HepG2 (cell line): ENCODE results near the gene RABEP1. TPM values are rescaled to one million over a fixed set of nuclear protein-coding genes. Genes with fewer than 3 reads are reported as not detected.

Experiments
- ATAC-seq: fragments of 200-7000 bp; cut with Tn5 transposase; 3 replicates; pipeline ENCODE4 v1.9.1; 2020; ENCODE audit warnings: mild to moderate bottlenecking, moderate library complexity
- BruUV-seq: library from RNA; stranded (reverse); fragments of 400-500 nt; replicated peaks from 2 replicates; lab custom pipeline; 2021; lab: Mats Ljungman, UMichigan
- CTCF ChIA-PET: fragments of 300-600 bp; formaldehyde crosslinking; extraction: SDS; loops from one replicate; lab custom pipeline; 2021; ENCODE audit warnings: low total read pairs, inconsistent platforms, low intra/inter-chr PET ratio; lab: Yijun Ruan, JAX
- POLR2A ChIA-PET: fragments of 350-600 bp; sonication (Branson Sonifier 250); formaldehyde crosslinking; loops from one replicate; lab custom pipeline; 2020; ENCODE audit warnings: antibody characterized with exemption, inconsistent platforms; lab: Yijun Ruan, JAX
- DNase-seq: peaks from one replicate; pipeline ENCODE4 v3.0.0-alpha.2; 2015; ENCODE audit warnings: low spot score
- FAIRE-seq: peaks from 3 replicates; lab custom pipeline; 2011; peaks lifted over from hg19 to GRCh38; lab: Jason Lieb, UNC
- H2AFZ ChIP-seq: one replicate; pipeline ENCODE4 v1.6.1; 2011; ENCODE audit warnings: low read length, inconsistent platforms
- H3K27ac ChIP-seq: fragments of 300-600 bp; 3 replicates; pipeline ENCODE4 v1.8.0; 2011; ENCODE audit warnings: mixed run types, mild to moderate bottlenecking, mixed read lengths, low read length, inconsistent platforms; ENCODE audit not compliant: insufficient read depth; ENCODE audit errors: extremely low read length
- H3K27me3 ChIP-seq, 2 experiments: fragments of 200-600 bp in 1 of 2; 2 replicates in 1 of 2; 3 replicates in 1 of 2; pipeline versions ENCODE4 v1.6.0 to v1.8.0; 2011; ENCODE audit warnings: low read length in 2 of 2, mild to moderate bottlenecking in 2 of 2, moderate library complexity in 2 of 2, inconsistent platforms in 1 of 2; ENCODE audit not compliant: insufficient read depth in 2 of 2, control insufficient read depth in 1 of 2
- H3K36me3 ChIP-seq, 2 experiments: fragments of 200-600 bp in 1 of 2; replicated peaks in 1 of 2; 2 replicates in 1 of 2; 3 replicates in 1 of 2; pipeline versions ENCODE4 v1.5.1 to v1.8.0; 2011; ENCODE audit warnings: low read length in 2 of 2, inconsistent platforms in 1 of 2; ENCODE audit not compliant: insufficient read depth in 2 of 2, control insufficient read depth in 1 of 2
- H3K4me1 ChIP-seq: 2 replicates; pipeline ENCODE4 v1.5.1; 2012; ENCODE audit warnings: low read length, inconsistent platforms; ENCODE audit not compliant: insufficient read depth
- H3K4me2 ChIP-seq: 2 replicates; pipeline ENCODE4 v1.6.0; 2011; ENCODE audit warnings: low read depth, low read length, inconsistent platforms
- H3K4me3 ChIP-seq, 3 experiments: fragments of 200-600 bp in 1 of 3; sonication (generic), shearing (Covaris generic) in 1 of 3; replicated peaks in 1 of 3; 2 replicates each; pipeline ENCODE4 v1.5.1; 2011 to 2016; ENCODE audit warnings: low read length in 3 of 3, inconsistent platforms in 2 of 3, low read depth in 2 of 3, mild to moderate bottlenecking in 2 of 3, control low read depth in 1 of 3, mixed read lengths in 1 of 3; ENCODE audit not compliant: insufficient read depth in 1 of 3
- H3K79me2 ChIP-seq: one replicate; pipeline ENCODE4 v1.6.1; 2011; ENCODE audit warnings: low read length, inconsistent platforms; ENCODE audit not compliant: insufficient read depth
- H3K9ac ChIP-seq: 2 replicates; pipeline ENCODE4 v1.6.0; 2011; ENCODE audit warnings: mild to moderate bottlenecking, low read depth, low read length, inconsistent platforms; ENCODE audit not compliant: insufficient read depth
- H3K9me3 ChIP-seq: 2 replicates; pipeline ENCODE4 v1.5.1; 2012; ENCODE audit warnings: mild to moderate bottlenecking, low read length
- H4K20me1 ChIP-seq: 2 replicates; pipeline ENCODE4 v1.6.0; 2011; ENCODE audit warnings: inconsistent platforms, mild to moderate bottlenecking, low read length, moderate library complexity; ENCODE audit not compliant: insufficient read depth
- MAZ ChIP-seq, 2 experiments: sonication (generic) in 1 of 2; formaldehyde crosslinking in 1 of 2; IDR thresholded peaks; 2 replicates each; pipeline versions ENCODE4 v1.5.0 to v1.6.1; 2012 to 2020; ENCODE audit warnings: low read depth in 2 of 2, mild to moderate bottlenecking in 2 of 2, borderline replicate concordance in 1 of 2, improper control_type of control experiment in 1 of 2, low read length in 1 of 2, missing genetic modification reagents in 1 of 2, moderate library complexity in 1 of 2
- ONECUT2 ChIP-seq: sonication (generic); formaldehyde crosslinking; IDR thresholded peaks from 2 replicates; pipeline ENCODE4 v1.4.0; 2020; ENCODE audit warnings: missing genetic modification reagents
- REL ChIP-seq: sonication (generic); formaldehyde crosslinking; conservative IDR thresholded peaks from 2 replicates; pipeline ENCODE4 v1.8.0; 2022; ENCODE audit warnings: mild to moderate bottlenecking, missing genetic modification reagents, moderate library complexity
- ZNF225 ChIP-seq: sonication (generic); formaldehyde crosslinking; IDR thresholded peaks from 2 replicates; pipeline ENCODE4 v1.4.0; 2020; ENCODE audit warnings: mild to moderate bottlenecking, missing genetic modification reagents
- ZSCAN9 ChIP-seq: IDR thresholded peaks from 2 replicates; pipeline ENCODE4 v1.6.1; 2016; ENCODE audit warnings: borderline replicate concordance
- WGBS: methylation state at CpG from one replicate; pipeline ENCODE4 v1.1.6; 2017; ENCODE audit warnings: low lambda C conversion rate; 5-methylcytosine and 5-hydroxymethylcytosine counted together
- in situ Hi-C: cut with HindIII; loops from 2 replicates; pipeline ENCODE4 v1.10.0; 2017; ENCODE audit warnings: low pct_unique_long_range_greater_than_20kb; ENCODE audit not compliant: extremely low pct_ligation_motif_present
- intact Hi-C: fragments of 100-400 bp; cut with micrococcal nuclease; formaldehyde crosslinking; loops from one replicate; pipeline ENCODE4 v1.10.0; 2022; ENCODE audit not compliant: unreplicated experiment
- polyA plus RNA-seq, 8 experiments: library from polyadenylated mRNA; depleted of rRNA in 3 of 8; stranded (reverse) in 7 of 8; unstranded in 1 of 8; fragments of >200 nt; fragmentation: Illumina TruSeq in 4 of 8; extraction: Trizol in 4 of 8; gene quantifications; 2 replicates each; pipeline versions ENCODE4 v1.2.1 to v1.2.3, GENCODE V29; 2011 to 2016; ENCODE audit warnings: low read depth in 4 of 8, missing spikeins in 1 of 8, mixed read lengths in 1 of 8; ENCODE audit not compliant: insufficient read depth in 1 of 8
- total RNA-seq, 5 experiments: library from RNA; depleted of rRNA; stranded (reverse); fragments of >200 nt; fragmentation: Illumina TruSeq; extraction: Trizol; gene quantifications; 2 replicates each; pipeline ENCODE4 v1.2.3, GENCODE V29; 2016; ENCODE audit warnings: low read depth in 1 of 5
- TF ChIP-seq, protein P1 (sequence below): IDR thresholded peaks from 2 replicates; pipeline ENCODE4 v1.6.1; 2012; ENCODE audit warnings: low read depth, low read length, improper control_type of control experiment
- TF ChIP-seq, protein P2 (sequence below): sonication (generic); formaldehyde crosslinking; IDR thresholded peaks from 2 replicates; pipeline ENCODE4 v1.9.0; 2021; ENCODE audit warnings: missing genetic modification reagents, mild to moderate bottlenecking, borderline replicate concordance
- TF ChIP-seq, protein P3 (sequence below): sonication (generic); formaldehyde crosslinking; IDR thresholded peaks from 2 replicates; pipeline ENCODE4 v1.8.1; 2023; ENCODE audit warnings: missing genetic modification reagents, mild to moderate bottlenecking, borderline replicate concordance

Gene RABEP1
- total and polyA plus RNA-seq, 2 of the 13 experiments (the other 11 are each of a cell fraction or from before 2014, with no cell fraction given) = 13.7 to 41.5 TPM

DNA sequence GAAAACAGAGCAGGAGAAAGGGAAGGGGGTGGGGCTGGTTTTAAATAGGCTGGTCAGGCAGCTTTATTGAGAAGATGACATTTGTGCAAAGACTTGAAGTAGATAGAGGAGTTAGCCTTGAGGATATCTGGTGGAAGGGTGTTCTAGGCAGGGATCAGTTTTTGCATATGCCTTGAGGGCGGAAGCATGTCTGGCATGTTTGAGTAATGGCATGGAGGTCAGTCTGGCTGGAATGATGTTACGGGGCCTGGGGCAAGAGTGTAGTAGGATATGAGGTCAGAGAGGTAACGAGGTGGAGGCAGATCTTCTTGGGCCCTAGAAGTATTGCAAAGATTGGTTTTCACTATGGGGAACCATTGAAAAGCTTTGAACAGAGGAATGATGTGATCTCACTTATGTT, 4.8 kb downstream of the RABEP1 start (continued):
- TF ChIP-seq, protein P1, sequence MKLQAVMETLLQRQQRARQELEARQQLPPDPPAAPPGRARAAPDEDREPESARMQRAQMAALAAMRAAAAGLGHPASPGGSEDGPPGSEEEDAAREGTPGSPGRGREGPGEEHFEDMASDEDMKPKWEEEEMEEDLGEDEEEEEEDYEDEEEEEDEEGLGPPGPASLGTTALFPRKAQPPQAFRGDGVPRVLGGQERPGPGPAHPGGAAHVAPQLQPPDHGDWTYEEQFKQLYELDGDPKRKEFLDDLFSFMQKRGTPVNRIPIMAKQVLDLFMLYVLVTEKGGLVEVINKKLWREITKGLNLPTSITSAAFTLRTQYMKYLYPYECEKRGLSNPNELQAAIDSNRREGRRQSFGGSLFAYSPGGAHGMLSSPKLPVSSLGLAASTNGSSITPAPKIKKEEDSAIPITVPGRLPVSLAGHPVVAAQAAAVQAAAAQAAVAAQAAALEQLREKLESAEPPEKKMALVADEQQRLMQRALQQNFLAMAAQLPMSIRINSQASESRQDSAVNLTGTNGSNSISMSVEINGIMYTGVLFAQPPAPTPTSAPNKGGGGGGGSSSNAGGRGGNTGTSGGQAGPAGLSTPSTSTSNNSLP = no peak

DNA sequence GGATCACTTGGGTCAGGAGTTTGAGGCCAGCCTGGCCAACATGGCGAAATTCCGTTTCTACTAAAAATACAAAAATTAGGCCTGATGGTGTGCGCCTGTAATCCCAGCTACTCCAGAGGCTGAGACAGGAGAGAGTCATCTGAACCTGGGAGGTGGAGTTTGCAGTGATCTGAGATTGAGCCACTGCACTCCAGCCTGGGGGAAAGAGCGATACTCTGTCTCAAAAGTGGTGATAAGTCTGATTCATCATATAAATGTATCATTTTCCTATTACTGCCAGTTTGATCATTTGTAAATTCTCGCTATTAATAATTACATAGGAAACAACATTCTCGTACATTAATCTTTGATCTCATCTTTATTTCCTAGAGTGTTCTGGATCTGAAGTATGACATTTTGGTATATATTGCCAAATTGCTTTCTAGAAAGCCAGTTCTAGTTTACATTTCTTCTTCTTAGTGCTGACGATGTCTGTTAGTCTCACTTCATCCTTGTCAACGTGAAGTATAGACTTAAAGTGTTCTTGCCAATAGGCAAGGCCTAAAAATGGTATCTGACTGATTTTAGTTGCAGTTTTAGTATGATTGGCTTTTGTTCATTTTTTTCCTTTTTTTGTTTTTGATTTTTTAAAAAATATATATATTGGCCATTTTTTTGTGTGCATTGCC, 9.7 kb downstream of the RABEP1 start:
- Histone ChIP-seq H3K4me3 (no peak overlapping the region), H3K27me3 (no peaks in the 10 kb centered on the region), H3K9ac (no peak overlapping the region), H3K79me2 (peaks cover 43% of the 10 kb centered on the region), H3K27ac (no peak overlapping the region), H3K9me3 (no peaks in the 10 kb centered on the region), H4K20me1 (0 out of 2 replicates have a peak, but pooled peaks cover under 1% of the 10 kb centered on the region), H3K4me1 (no peaks in the 10 kb centered on the region), H3K4me2 (no peak overlapping the region), H2AFZ (no peak overlapping the region), H3K36me3 (no peaks in the 10 kb centered on the region)
- TF ChIP-seq MAZ (IDR thresholded peaks at IDR 0.05; ENCODE audit: borderline replicate concordance, low read depth, low read length) = no peak
- no peak for TF ChIP-seq MAZ (CRISPR knock-in tag; IDR thresholded peaks at IDR 0.05; ENCODE audit: low read depth)
- TF ChIP-seq, protein P2, sequence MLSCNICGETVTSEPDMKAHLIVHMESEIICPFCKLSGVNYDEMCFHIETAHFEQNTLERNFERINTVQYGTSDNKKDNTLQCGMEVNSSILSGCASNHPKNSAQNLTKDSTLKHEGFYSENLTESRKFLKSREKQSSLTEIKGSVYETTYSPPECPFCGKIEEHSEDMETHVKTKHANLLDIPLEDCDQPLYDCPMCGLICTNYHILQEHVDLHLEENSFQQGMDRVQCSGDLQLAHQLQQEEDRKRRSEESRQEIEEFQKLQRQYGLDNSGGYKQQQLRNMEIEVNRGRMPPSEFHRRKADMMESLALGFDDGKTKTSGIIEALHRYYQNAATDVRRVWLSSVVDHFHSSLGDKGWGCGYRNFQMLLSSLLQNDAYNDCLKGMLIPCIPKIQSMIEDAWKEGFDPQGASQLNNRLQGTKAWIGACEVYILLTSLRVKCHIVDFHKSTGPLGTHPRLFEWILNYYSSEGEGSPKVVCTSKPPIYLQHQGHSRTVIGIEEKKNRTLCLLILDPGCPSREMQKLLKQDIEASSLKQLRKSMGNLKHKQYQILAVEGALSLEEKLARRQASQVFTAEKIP = no peak
- no peak for TF ChIP-seq REL (CRISPR knock-in tag)
- TF ChIP-seq ZNF225 (CRISPR knock-in tag) = no peak
- TF ChIP-seq ONECUT2 (CRISPR knock-in tag) = no peak
- no peak for TF ChIP-seq ZSCAN9 (CRISPR knock-in tag)
- TF ChIP-seq, protein P3, sequence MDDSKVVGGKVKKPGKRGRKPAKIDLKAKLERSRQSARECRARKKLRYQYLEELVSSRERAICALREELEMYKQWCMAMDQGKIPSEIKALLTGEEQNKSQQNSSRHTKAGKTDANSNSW (CRISPR knock-in tag) = no peak
- intact Hi-C loops (no loop called here), in situ Hi-C loops (no loop called here)
- CTCF ChIA-PET = no interaction called here
- WGBS = 97% methylated on average over 8 of the region's 8 CpGs
- no TSS peak for BruUV-seq
- POLR2A ChIA-PET = no interaction called here
- ATAC-seq = no peak
- FAIRE-seq = no peak
- DNase-seq = no peak
